ENCODE results near the gene GIPC1.
A peak's percentile ranks its signal among the peaks of the same experiment; 100 is the strongest.

The GIPC1 gene

DNA sequence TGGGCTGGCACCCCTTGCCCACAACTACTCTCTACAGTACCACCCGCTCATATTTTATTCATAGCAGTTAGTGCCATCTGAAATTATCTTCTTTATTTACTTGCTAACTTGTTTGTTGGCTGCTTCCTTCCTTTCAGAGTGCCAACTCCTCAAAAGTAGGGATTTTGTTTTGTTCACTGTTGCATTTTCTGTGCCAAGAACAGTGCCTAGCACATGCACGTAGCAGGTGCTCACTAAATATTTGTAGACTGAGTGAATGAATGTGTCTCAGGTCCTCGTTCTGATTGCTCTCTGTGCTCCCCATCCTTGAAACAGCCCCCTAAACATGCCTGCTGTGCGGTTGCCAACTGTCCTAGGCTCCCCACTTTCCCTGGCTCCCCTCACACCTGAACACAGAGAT, 1.5 kb downstream of the GIPC1 start:
- no peak for DNase-seq (ENCODE audit: low read depth in 2 of 2)

DNA sequence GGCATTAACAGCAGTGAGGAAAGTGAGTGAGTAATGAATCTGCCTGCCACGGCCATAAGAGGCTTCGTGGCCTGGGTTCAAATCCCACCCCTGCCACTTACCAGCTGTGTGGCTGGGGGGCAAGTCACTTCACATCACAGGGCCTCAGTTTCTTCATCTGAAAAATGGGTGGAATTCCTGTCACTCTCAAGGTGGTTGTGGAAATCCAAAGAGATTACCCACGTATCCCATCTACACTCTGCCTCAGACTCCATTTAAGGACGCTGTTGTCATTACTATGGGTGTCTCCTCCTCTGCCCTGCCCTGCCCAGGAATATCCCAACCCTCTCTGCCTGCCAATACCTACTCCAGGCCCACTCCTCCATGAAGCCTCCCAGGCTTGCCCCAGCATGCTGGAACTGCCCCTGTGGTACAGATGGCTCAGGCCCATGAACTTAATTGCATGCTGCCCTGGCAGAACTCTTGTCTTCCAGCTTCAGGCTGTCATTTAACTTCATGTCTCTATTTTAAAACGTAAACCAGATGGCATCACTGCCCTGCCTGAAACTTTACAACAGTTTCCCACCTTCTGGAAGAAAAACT, 3.1 kb downstream of the GIPC1 start:
- DNase-seq (ENCODE audit: low read depth in 2 of 2) = no peak

DNA sequence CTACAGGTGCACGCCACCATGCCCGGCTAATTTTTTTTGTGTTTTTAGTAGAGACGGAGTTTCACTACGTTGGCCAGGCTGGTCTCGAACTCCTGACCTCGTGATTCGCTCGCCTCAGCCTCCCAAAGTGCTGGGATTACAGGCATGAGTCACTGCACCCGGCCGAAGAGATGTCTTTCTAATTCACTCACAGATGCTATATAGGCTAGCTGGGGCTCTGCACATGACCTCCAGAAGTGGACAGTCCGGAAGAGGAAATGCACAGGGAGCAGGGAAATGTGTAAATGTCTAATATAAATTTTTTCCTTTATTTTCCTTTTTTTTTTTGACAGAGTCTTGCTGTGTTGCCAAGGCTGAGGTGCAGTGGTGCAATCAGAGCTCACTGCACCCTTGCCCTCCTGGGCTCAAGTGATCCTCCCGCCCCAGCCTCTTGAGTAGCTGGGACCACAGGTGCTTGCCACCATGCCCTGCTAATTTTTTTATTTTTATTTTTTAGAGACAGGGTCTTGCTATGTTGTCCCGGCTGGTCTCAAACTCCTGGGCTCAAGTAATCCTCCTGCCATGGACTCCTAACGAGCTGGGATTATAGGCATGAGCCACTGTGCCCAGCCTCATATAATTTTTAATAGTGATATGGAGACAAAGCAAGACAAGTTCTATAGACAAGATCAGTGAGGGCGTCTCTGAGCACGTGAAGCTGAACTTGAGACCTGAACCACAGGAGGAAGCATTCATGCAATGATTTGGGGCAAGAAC, 8.4 kb downstream of the GIPC1 start:
- DNase-seq (ENCODE audit: low read depth in 2 of 2) = no peak

DNA sequence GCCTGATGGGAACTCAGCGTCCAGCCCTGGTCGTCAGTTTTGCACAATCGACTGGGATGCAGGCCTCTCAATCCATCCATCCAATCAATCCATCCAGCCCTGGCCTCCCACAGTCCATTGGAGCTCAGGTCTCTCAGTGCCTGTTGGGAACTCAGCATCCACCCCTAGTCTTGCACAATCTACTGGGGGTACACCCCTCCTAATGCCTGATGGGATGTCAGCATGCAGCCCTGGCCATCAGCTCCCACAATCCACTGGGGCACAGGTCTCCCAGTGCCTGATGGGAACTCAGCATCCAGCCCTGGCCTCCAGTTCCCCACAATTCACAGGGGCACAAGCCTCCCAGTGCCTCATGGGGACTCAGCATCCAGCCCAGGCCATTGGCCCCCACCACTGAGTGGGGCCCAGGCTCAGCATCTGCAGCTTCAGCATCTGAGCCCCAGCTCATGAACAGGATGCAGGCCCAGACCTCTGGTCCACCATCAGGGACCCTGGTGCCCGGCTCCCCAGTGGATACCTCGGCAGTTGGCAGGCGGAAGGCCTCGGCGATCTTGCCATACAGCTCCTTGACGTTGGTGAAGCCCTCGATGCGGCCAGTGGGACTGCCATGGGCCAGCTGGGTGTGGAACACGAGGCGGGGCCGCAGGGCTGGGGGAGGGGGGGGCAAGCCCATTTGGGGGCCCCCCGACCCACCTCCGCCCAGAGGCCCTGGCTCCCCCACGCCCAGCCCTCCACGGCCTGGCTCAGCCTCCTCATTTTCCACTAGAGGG, 13.6 kb downstream of the GIPC1 start:
- DNase-seq (ENCODE audit: low read depth in 2 of 2) = no peak

DNA sequence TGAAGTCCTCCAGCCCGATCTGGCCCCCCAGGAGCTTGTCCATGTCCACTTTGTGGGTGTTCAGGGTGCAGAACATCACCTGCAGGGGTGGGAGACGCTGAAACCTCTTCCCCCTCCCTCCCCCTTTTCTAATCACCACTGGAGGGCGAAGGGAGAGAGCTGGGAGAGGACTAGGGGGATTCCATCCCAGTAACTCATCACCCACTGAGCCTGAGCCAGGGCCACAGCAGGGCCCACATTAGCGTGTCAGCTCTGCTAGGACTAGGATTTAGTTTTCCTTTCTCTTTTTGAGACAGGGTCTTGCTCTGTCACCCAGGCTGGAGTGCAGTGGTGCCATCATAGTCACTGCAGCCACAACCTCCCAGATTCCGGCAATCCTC, 15.2 kb downstream of the GIPC1 start:
- no peak for DNase-seq (ENCODE audit: low read depth in 2 of 2)

DNA sequence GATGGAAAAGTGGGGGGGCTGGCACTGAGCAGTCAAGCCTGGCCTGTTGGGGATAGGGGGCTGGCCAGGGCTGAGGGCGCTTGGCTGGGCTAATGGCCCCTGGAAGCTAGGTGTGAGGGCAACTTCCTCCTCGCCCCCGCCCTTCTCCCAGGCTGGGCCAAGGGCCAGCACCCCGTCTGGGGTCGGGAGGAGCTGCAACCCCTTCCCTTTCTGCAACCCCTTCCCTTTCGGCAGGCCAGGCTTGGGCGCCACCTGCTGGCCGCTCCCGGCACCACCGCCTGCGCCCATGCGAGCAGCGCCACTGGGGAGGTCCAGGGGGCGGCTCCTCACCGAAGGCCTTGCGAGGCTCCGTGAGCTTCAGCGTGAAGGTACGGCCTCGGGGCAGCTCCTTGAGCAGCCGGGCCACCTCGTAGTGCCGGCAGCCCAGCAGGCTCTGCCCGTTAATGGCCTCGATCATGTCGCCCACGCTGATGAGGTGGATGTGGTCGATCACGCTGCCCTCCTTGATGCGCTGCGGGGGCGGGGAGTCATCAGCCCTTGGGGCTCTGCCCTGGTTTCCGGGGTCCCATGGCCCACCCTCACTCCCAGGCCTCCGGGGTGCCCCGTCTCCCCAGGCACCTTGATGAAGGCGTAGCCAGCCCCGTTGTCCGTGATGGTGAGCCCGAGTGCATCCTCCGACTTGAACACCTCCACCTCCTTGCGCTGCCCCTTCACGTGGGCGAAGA, 15.8 kb downstream of the GIPC1 start:
- DNase-seq (ENCODE audit: low read depth in 2 of 2) = peak; percentile 42 to 54

DNA sequence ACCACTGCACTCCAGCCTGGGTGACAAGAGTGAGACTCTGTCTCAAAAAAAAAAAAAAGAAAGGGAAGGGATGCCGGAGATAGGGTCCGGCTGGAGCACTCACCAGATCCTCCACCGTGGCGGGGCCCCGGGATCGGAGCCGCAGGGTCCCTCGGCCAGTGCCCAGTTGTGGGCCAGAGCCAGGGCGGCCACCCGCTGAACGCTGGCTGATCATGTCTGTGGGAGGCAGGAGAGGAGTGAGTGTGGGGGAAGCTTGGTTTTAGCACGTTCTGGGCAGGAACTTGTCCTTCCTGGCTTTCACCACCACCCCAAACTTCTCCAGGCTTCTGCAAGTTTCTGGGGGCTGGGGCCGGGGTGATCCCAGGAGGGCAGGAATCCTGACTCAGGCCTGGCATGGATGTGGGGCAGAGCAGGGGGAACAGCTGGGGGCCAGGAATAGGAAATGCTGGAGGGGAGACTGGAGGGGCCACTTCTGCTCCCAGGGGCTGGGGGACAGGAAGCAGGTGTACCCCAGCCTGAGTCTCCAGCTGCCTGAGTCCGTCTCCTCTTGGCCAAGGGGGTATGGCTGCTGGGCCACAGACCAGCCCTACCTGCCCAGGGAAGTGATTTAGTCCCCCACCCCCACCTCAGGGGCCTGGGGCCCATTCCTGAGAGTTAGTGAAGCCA, 16.5 kb downstream of the GIPC1 start:
- no peak for DNase-seq (ENCODE audit: low read depth in 2 of 2)

DNA sequence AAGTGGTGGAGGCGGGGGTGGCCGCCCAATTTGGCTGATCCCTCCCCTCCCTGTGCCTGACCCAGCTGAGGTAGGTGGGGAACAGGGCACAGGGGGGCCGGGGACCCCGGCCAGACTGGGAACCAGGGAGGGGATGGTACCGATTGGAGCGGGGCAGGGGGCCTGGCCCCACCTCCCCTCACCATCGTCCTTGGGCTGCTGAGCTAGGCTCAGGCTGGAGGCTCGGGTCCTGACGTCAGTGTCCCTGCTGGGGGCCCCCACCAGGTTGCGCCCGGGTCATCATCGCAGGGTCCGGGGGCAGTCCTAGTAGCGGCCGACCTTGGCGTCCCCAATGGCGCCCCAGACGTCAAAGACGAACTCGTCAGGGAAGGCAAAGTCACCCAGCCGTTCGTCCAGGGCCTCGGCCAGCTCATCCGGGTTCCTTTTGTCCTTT, 17.8 kb downstream of the GIPC1 start:
- no peak for DNase-seq (ENCODE audit: low read depth in 2 of 2)

DNA sequence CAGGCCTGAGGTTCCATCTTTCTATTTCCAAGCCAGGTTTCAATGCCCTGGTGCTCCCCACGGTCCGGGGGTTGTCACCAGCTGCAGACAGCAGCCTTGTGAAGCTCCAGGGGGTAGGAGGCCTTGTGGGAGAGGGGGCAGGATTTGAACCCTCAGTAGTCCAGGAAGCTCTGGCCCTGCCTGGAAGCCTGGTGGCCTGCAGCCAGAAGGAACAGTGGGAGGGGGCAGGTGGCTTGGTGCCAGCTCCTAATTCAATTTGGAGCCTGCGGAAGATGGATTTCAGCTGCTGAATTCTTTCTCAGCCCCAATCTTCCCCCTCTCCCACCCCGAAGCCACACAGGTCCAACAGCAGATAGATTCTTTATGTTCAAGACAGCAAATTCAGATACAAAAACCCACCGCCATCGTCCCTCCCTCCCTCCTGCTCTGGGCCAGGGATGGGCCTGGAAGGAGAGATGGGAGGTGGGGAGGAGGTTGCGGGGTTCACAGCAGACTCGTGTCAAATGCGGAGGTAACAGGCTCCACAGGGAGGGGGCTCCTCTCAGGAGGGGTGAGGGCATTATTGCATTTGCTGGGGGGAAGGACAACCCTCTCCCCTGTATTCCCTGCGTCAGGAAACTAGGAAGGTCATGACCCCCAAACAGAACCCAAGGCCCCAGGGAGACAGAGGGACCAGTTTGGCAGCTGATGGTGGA, 18.4 kb downstream of the GIPC1 start:
- DNase-seq (ENCODE audit: low read depth in 2 of 2) = no peak

DNA sequence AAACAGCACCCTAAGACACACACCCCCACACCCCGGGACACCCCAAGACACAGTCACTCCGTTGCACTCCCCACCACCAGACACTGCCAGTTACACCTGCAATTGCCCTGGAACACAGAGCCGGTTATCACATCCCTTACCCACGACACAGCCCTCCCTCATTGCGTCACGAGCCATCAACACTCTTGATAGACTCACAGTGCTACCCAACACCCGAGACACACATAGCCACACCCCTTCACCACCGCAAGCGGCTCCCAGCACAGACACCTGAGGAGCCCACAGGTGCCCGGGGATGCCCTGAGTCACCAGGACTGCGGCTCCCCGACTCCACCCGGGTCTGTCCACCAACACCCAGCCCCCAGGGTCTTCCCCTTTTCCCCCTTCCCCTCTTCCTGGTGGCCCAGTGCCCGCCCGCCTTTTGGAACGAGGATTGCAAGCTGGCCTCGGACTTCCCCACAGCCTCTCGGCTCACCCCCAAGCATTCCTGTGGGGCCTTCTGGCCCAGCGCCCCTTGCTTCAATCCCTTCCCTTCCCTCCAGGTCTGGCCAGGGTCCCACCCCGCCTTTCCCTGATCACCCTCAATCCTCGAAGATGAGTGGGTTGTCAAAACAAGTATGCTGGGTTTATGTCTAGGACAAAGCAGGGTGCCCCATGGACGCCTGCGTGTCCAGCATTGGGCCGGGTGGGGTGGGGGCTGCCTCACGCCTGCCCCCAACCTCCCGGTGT, 19.1 kb downstream of the GIPC1 start:
- peak in 1 of 2 donors; percentile 27 for DNase-seq (ENCODE audit: low read depth in 2 of 2)

DNA sequence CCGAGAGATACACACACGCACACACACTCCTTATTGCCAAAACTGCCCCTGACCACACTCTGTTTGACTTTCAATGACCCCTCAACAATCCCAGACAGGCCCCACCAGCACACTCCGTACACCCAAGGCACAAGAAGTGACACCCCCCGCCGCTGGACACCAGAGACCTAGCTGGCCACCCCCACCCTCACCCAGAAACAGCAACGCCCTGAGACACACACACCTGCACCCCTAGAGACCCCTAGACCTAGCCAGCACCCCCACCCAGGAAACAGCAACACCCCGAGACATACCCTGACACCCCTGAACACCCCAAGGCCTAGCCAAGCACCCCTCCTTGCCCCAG, 19.6 kb downstream of the GIPC1 start:
- no peak for DNase-seq (ENCODE audit: low read depth in 2 of 2)

DNA sequence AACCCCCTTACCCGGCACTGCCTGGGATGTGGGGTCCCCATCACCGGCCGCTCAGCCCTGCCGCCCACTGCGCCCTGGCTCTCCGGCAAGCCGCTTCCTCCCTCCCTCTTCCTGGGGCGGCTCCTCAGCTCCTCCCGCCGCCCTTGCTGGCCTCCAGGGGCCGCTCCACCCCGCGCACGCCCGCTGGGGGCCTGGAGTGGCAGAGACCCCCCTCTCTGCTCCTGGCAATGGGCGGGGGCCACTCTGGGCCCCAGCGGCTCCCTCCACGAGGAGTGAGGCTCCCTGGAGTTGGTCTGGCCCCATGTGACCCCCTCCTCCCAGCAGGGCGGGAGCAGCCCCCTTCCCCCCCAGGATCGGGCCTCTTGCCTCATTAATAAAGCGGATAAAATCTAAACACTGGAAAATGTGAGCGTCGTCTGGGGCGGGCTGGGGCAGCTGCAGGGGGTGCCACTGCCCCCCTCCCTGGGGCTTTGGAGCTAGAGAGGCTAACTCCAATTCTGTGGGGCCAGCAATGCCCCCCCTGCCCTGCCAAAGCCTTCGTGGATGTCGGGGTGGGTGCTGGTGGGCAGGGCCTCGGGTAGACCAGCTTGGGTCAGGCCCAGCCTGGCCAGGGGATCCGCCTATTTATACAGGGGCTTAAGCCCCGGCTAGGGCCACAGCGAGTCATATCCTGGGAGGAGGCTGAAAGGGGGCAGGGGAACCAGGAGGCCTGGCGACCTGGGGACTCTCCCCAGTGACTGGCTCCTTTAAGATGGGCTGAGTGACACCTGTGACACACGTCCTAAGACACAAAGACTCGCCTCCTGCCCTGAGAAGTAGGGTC, 20.5 kb downstream of the GIPC1 start, which contains the start of gene PTGER1:
TSS of gene PTGER1 (minus strand) at position 104 of the 823 bp plus-strand sequence. CDS start 1,034 bp downstream, outside the sequence.
- DNase-seq (ENCODE audit: low read depth in 2 of 2) = peak; percentile 30 to 37

DNA sequence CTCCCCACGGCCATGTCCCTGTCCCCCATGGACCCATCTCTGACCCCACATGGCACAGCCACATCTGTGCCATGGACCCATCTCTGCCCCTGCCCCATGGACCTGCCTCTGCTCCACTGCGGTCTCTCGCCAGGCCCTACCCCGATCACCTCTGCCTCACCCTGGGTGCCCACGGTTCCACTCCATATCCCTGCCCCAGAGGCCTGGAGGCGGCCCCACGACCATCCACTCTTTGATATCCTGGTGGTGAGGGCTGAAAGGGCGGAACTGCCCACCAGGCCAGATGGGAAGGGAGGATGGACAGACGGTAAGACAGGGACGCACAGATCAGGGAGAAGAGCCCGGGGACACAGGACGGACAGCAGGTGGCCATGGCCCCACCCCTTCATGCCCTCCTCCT, 21.1 kb downstream of the GIPC1 start:
- no peak for DNase-seq (ENCODE audit: low read depth in 2 of 2)

DNA sequence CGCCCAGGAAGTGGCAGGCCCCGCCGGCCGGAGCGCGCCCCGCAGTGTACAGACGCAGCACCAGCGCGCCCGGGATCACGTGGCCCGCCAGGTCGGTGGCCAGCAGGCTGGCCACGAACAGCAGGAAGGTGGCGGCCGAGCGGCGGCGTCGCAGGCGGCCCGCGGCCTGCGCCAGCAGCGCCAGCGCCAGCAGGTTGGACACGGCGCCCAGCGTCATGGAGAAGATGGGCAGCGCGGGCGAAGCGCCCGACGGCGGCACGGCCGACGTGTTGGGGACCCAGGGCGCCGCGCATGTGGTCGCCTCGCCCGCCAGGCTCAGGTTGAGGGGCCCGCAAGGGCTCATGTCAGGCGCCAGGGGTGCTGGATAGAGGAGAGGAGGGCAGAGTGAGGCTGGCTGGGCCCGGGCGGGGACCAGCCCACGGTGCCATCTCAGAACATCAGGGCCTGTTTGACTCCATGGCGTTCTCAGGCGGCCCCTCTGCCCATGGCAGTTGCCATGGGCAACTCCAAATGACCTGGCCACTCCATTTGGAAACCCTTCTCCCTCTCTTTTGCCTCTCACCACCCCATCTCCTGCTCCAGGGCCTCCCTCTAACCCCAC, 21.8 kb downstream of the GIPC1 start:
- no peak for DNase-seq (ENCODE audit: low read depth in 2 of 2)

DNA sequence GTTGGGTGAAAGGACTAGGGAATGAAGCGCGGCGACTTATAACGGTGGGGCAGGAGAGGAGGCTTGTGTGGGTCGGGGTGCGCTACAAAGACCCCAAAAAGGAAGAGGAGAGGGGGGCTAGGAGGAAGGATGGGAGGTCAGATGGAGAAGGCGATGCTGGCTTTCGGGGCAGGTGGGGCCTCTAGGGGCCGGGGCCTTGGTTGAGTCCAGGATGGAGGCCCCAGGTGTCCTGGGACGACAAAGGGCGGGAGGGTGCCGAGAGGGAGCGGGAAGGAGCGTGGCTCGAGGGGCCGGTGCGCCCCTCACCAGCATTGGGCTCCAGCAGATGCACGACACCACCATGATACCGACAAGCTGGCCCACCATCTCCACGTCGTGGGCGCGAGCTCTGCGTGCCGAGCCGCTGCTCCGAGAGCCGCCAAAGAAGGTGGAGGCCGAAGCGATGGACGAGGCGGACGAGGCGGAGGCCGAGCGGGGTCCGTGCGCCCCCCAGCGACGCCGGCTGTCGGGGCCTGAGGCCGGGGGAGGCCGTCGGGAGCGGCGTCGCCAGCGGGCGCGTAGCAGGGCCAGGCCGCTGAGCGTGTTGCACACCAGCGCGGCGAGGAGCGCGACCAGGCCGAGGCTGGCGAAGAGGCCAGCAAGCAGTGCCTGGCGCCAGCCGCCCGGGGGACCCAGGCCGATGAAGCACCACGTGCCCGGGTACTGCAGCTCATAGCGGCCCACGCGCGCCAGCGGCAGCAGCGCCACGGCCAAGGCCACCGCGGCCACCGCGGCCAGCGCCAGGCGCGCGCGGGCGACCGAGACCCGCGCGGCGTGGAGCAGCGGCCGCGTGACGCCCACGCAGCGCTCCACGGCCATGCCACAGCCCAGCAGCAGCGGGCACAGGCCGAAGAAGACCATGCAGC, 22.6 kb downstream of the GIPC1 start:
- DNase-seq (ENCODE audit: low read depth in 2 of 2) = no peak

DNA sequence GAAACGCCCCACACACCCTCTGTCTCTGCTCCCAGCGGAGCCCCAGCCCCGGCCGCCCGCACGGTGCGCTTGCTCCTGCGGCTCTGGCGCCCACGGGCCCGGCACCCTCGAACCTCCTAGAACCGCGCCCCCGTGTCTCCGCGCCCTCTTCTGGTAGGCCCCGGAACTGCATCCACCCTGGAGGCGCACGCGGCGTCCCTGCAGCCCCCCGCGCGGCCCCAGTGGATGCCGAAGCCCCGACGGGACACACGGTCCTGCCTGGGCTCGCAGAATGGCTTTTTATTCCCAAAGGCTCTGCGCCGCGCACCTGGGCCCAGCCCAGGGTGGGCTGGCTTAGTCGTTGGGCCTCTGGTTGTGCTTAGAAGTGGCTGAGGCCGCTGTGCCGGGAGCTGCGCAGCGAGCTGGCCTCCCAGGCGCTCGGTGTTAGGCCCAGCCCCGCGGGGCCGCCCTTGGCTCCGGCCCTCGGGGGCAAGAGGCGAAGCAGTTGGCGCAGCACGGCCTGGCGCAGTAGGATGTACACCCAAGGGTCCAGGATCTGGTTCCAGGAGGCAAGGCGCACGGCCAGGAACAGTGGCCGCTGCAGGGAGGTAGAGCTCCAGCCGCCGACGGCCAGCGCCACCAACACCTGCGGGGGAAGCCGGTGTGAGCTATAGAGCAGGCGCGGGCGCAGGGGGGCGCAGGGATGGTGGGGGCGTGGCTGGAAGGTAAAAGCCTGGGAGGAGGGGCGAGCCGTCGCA, 23.6 kb downstream of the GIPC1 start:
- DNase-seq (ENCODE audit: low read depth in 2 of 2) = peak; percentile 70 to 71

DNA sequence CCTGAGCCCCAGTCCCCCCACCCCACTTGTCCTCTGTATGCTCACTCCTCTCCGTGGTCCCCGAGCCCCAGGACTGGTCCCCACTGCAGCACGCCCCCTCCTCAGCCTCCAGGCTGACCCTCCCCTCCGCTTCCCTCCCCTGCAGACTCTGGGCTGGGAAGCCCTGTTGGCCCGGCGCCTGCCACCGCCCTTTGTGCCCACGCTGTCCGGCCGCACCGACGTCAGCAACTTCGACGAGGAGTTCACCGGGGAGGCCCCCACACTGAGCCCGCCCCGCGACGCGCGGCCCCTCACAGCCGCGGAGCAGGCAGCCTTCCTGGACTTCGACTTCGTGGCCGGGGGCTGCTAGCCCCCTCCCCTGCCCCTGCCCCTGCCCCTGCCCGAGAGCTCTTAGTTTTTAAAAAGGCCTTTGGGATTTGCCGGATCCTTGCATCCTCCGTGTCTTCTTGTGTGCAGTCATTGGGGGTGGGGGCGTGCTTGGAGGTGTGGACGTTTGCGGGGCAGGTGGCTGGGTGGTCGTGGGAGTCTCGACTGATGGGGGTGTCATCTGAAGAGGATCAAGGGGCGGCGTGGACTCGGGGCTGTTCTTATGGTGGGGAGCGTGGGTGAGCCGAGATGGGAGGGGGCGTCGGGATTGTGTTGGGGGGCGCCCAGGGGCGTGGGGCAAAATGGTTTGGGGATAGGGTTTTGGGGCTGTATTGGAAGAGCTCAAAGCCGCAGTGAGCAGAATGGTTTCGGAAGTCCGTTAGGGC, 24.3 kb downstream of the GIPC1 start:
- no peak for DNase-seq (ENCODE audit: low read depth in 2 of 2)

Measured in stimulated activated CD8-positive, alpha-beta memory T cell treated with anti-CD3 and anti-CD28 coated beads, Interleukin-15, amount 100 ng/mL, for 48 hours (primary cell).